NCI-H82 treated with DMSO at 0.1 percent for 48 hours (cell line): ENCODE data around the gene MIOX.

Experiments used
- DNase-seq: peaks from one replicate; lab custom pipeline; 2025; ENCODE audit not compliant: unreplicated experiment; lab: John Stamatoyannopoulos, UW

MIOX gene

GRCh38 chr22:50454556-50455075 lies 32.0 kb upstream of the MIOX start:
- DNase-seq = no peak

GRCh38 chr22:50455201-50455600 lies 31.5 kb upstream of the MIOX start:
- no peak for DNase-seq

GRCh38 chr22:50456026-50456425 lies 30.6 kb upstream of the MIOX start:
- no peak for DNase-seq

GRCh38 chr22:50456466-50457234 lies 30.0 kb upstream of the MIOX start:
- DNase-seq = no peak

- DNase-seq = no peak
Measured at GRCh38 chr22:50459016-50459415, 27.6 kb upstream of the MIOX start.

- no peak for DNase-seq
Measured at GRCh38 chr22:50459496-50460140, 27.0 kb upstream of the MIOX start.

GRCh38 chr22:50460938-50461337 lies 25.7 kb upstream of the MIOX start:
- no peak for DNase-seq

GRCh38 chr22:50461536-50461935 lies 25.1 kb upstream of the MIOX start:
- DNase-seq = no peak

GRCh38 chr22:50461979-50462540 lies 24.6 kb upstream of the MIOX start:
- DNase-seq = no peak

- no peak for DNase-seq
Measured at GRCh38 chr22:50463188-50463900, 23.3 kb upstream of the MIOX start.

GRCh38 chr22:50464451-50464850 lies 22.2 kb upstream of the MIOX start:
- no peak for DNase-seq

- DNase-seq = no peak
Measured at GRCh38 chr22:50465066-50465930, 21.4 kb upstream of the MIOX start.

GRCh38 chr22:50467341-50467740 lies 19.3 kb upstream of the MIOX start:
- DNase-seq = no peak

GRCh38 chr22:50467773-50468440 lies 18.8 kb upstream of the MIOX start:
- DNase-seq = no peak

- no peak for DNase-seq
Measured at GRCh38 chr22:50468626-50469025, 18.0 kb upstream of the MIOX start.

- DNase-seq = no peak
Measured at GRCh38 chr22:50469377-50470305, 17.0 kb upstream of the MIOX start.

GRCh38 chr22:50470491-50470890 lies 16.2 kb upstream of the MIOX start:
- DNase-seq = no peak

GRCh38 chr22:50471197-50471847 lies 15.3 kb upstream of the MIOX start:
- no peak for DNase-seq
